Embryonic facial prominence (tissue), 1 donor: ENCODE data around the gene PLEKHG3.

ENCODE experiments used
- DNase-seq: peaks from one replicate; pipeline ENCODE4 v3.0.0-alpha.2; 2016; ENCODE audit errors: extremely low spot score

Gene PLEKHG3

GRCh38 chr14:64763801-64764621 lies 59.8 kb downstream of the PLEKHG3 start:
- DNase-seq, result no peak

DNA sequence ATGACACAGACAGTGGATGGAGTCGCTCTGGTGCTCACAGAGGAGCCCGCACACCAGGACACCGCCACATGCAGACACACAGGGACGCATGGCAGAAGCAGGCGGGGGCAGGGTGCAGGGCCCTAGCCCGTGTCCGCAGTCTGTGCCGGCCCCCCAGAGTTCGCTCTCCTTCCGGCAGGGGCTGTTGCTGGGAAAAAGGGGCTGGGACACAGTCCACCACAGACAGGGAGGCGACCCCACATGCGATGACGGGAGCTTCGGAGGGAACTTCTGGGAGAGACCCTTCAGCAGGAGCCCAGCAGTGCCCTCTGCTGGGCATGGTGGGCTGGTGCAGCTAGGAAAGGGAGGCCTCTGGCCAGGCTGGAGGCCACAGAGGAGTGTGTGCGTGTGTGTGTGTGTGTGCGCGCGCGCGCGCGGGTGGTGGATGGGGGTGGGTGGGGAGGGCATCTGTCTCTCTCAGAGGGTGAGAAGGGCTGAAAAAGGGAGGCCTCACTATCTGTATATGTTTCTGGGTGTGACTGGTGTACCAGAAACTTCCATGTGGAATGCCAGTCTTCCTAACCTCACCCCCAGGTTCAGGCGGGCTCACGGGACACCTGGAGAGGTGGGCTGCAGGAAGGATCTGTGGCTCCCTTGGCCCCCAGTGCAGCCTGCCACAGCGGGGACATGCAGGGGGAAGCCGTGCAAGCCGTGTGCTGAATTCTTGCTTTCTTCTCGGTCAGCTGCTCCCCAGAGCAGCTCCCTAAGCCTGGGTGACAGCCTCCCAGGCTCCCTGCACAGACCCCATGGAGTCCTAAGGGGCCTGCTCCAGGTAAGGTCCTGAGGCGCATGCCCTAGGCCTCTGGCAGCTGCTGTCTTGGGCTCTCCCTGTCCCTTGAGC lies 60.7 kb downstream of the PLEKHG3 start:
- DNase-seq, result peak; percentile 75

DNA sequence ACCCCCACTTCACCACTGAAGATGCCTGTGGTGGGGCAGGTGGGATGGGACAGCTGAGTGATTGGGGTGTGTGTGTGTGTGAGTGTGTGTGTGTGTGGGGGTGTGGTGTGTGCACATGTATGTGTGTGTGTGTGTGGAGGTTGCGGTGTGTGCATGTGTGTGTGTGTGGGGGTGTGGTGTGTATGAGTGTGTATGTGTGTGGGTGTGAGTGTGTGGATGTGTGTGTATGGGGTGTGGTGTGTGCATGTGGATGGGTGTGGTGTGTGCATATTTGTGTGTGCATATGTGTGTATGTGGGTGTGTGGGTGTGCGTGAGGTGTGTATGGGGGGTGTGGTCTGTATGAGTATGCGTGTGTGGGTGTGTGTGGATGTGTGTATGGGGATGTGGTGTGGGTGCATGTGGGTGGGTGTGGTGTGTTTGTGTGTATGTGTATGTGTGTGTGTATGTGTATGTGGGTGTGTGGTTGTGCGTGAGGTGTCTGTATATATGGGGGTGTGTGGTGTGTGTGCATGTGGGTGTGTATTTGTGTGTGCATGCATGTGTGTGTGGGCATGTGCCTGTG lies 61.6 kb downstream of the PLEKHG3 start:
- no peak for DNase-seq

DNA sequence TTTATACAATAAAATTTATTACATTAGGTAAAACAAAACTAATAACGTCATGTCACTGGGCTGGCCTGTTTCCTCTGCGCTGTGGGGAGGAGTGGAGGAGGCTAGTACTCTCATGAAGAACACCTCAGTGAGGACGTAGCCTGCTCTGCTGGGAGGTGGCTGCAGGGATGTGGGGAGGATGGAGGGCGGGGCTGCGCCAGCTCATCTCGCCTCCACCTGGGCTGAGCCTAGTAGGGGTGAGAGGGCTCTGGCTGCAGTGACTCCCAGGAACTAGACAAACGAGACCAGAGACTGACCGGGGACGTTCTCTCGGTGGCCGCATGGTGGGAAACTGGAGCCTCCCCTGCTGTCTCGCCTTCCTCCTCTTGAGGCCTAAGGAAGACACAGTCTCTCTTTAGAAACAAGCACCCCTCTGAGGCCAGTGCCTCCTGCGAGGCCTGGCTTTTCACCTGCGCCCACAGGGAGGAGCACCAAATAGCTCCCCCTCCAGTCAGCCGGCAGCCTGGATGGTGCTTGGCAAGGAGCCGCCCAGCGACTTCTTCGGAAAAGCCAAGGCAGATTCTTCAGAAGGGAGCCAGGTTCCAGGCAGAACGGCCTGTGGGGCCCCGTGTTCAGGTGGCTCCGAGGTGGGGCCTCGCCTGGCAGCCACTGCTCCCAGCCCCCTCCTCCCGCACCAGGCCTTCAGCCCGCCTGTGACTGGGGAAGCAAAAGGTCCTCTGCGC lies 62.4 kb downstream of the PLEKHG3 start:
- DNase-seq, result no peak

- no peak for DNase-seq
These were observed 63.2 kb downstream of the PLEKHG3 start for GRCh38 chr14:64767215-64767964.

DNA sequence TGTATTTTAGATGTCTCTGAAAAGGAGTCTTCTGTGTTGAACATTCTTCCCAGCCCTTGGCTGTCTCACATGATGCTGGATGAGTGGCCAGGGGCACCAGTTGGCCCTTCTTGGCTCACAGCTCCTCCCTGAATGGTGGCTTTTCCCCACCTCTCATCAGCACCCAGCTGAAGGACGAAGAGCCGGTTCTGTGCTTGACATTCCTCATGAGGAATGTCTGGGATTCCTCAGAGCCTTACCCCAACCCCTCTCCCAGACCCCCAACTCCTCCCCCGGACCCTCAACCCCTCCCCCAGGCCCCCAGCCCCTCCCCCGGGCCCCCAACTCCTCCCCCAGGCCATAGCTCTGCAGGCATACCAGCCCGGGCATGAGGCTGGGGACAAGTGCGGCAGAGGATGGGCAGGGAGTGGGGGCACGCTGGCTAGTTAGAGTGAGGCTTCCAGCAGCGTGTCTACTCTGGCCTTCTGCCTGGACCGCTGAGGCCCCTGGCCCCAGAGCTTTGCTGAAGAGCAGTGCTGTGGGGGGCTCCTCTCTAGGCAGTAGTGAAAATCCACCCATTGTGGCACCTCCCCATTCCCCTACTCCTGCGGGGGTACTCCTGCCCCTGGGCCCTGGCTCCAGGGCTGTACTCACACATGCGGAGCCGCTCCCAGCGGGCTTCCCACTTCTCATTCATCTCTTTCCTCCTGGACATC lies 64.3 kb downstream of the PLEKHG3 start:
- DNase-seq, result no peak

- no peak for DNase-seq
These were observed 65.1 kb downstream of the PLEKHG3 start for GRCh38 chr14:64769096-64770020.

DNA sequence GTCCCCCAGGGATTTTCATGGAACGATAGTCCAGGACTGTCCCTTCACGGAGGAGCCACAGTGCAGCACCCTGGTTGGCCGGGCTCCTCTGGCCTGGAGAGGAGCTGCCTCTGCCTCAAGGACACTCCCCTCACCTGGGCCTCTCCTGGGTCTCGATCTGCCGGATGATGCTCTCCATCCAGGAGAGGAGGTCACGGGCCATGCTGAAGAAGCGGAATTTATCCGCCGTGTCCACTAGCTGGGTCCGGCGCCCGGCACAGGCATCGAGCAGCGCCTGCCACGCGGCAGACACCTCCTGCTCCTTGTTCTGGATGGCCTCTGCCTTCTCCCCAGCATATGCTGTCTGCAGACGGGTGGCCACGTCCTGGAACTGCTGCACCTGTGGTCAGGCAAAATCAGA lies 66.5 kb downstream of the PLEKHG3 start:
- DNase-seq, result no peak

GRCh38 chr14:64771161-64771560 lies 66.9 kb downstream of the PLEKHG3 start:
- DNase-seq, result no peak

GRCh38 chr14:64772397-64772950 lies 68.2 kb downstream of the PLEKHG3 start:
- DNase-seq, result no peak

DNA sequence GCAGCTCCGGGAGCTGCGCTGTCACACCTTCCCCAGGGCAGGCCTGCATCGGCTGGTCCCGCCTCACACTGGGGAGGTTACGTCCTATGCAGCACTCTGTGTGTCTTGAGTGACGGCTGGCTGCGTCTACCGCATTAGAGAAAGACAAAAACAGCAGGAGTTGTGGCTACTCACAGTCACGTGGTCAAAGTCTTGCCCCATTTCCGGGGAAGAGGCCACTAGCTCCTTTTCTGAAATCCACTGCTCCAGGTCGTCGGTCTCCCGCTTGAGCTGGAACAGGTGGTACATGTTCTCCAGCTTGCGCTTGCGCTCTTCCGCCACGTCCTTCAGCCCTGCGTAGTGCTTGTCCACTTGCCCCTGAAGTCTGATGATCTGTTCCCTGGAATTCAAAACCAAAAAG lies 68.8 kb downstream of the PLEKHG3 start:
- no peak for DNase-seq

GRCh38 chr14:64773577-64773976 lies 69.4 kb downstream of the PLEKHG3 start:
- DNase-seq, result no peak

- DNase-seq, result no peak
These were observed 70.0 kb downstream of the PLEKHG3 start for GRCh38 chr14:64774272-64774671.

- DNase-seq, result no peak
These were observed 71.0 kb downstream of the PLEKHG3 start for GRCh38 chr14:64775081-64775777.

DNA sequence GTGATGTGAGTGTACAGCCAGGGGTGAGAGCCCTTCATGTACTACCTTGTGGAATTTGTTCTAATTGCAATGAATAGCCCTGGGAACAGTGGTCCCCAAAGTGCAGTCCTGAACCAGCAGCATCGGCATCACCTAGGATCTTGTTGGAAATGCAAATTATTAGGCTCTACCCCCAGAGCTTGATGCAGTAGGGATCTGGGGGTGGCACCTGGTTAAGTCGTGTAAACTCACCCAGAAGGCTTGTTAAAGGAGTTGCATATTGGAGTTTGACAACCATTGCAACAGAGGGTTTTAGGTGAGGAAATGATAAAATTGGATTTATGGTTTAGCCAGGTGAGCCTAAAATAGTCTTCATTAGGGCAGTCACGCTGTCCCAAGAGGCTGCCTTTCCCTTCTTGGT lies 73.2 kb downstream of the PLEKHG3 start:
- no peak for DNase-seq

DNA sequence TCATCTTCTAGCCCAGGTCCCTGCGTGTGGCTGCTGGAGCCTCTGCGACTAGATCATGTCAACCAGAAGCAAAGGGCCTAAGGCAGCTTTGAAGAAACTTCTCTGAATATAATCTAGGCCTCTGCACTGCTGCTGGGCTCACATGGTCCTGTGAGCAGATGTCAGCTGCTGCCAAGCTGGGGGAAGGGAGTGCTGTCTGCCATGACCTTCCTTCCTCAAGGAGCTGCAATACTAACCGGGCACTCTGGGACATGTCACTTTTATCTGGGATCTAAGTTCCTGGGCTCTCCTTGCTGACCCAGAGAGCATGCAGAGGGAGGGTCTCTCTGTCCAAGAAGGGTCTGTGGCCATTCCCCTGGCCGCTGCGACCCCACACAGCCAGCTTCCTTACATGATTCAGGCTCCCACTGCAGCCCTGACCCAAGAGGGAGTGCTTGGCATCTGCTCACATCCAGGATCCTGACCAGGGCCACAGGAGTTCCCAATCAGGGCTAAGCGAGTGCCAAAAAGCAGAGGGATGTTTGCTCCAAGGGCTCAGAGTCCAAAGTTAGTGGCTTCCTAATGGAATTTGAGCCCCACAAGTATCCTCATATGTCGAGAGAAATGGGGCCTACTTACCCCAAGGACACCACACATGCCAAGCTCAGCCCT lies 74.0 kb downstream of the PLEKHG3 start:
- no peak for DNase-seq

GRCh38 chr14:64779472-64779871 lies 75.2 kb downstream of the PLEKHG3 start:
- no peak for DNase-seq

- DNase-seq, result no peak
These were observed 78.0 kb downstream of the PLEKHG3 start for GRCh38 chr14:64782196-64782595.
